ENCODE measurements around the gene ANP32A.

ANP32A gene

DNA sequence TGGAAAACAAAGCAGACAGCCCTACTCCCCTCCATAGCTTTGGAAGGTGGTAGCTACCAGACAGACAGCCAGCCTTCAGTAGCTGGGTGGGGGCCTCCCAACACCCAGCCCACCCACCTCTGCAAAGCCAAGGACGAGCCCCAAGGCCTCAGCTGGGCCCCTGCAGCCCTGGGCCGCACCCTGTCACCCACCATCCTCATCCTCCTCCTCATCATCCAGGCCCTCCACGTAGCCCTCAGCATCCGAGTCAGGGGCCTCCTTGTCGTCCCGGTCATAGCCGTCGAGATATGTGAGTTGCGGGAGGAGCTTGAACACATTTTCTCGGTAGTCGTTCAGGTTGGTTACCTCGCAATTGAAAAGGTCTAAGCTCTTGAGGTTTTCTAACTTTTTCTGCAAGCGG is 36.5 kb downstream of the ANP32A start:
- in situ Hi-C loops (cut with HindIII; ENCODE audit: low sequenced_read_pairs) = no loop called here

DNA sequence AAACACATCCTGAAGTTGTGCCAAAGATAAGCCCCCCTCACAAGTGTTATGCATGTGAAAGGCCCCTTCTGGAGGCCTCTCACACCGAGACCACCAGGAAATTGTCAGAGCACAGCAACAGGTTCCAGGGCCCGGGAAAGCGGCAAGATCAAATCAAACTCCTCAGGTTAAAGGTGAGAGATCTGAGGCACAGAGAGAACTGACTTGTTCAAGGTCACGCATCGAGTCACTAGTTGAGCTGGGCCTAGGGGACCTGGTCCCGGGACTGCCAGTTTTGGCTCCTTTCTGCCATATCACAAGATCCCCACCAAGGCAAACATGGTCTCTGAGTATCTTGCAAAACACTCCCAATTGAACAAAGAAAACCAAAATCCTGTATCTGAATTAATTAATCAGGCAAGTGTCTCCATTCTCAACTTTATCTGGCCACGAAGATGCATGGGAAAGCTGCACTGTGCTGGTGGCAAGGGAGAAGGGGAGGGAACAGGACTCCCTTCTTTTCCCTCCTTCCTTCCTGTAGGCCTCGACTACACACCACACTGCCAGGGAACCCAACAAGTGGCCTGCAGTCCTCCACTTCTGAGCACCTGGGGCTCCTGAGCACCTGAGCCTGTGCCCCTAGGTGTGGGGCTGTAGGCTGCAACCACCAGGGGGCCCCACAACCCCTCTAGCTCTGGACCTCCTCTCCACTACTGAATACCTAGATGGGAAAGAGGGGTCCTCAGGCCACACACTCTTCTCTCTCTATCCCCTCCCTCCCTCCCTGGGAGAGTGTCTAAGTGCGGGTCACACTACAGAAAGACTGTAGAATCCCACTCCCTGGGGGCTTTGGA is 37.3 kb downstream of the ANP32A start:
- in situ Hi-C loops (cut with HindIII; ENCODE audit: low sequenced_read_pairs) = no loop called here

DNA sequence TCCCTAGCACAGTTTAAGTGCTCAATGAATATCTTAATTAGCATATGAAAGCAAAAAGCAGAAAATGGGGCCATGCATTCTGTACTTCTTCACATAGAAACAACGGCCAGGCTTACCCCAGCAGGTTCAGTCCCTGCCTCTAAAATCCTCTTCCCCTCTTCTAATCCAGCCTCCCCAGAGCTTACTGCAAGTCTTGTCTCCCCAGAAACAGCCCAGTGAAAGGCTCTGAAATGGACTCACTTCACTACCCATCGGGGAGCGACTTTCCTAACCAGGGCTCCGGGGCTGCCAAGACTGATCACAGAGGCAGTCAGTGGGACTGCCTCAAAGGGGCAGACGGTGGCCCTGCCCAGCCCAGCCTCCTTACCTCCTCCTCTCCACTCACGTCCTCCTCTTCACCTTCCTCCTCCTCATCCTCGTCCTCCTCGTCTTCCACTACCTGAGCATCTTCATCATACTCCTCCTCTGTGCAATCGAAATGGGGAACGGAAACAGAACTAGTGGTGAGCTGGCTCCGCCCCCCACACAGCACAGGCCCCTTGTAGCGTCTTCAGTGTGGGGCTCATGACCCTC is 38.0 kb downstream of the ANP32A start:
- in situ Hi-C loops (cut with HindIII; ENCODE audit: low sequenced_read_pairs) = no loop called here

DNA sequence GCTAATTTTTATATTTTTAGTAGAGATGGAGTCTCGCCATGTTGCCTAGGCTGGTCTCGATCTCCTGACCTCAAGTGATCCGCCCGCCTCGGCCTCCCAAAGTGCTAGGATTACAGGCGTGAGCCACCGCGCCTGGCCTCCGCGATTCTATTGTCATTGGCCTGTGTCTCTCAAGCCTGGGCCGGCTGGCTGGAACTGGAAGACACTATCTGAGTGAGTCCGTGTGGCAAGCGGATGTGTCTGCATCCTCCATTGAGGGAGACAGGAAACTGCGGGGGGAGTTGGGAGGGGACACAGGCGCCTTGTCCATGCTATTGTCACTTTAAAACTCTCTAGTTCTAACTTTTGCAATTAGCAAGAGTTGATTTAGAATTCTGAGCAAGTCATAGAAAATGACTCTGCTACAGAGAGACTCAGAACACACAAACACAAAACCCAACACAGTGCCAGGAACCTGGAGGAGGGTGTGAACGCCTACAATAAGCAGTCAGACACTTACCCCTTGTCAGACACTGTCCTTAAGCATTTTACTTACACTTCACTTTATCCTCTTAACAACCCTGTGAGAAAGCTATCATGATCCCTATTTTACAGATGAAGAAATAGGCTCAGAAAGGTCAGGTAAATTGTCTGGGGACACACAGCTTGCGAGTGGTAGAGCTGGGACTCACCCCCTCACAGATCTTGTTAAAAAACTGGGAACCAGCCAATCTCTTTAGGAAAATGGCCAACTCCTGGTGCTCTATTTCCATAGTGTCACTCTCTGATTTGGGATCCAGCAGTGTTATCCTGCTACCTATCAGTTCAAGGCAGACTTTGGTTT is 38.7 kb downstream of the ANP32A start:
- in situ Hi-C loops (cut with HindIII; ENCODE audit: low sequenced_read_pairs) = no loop called here

DNA sequence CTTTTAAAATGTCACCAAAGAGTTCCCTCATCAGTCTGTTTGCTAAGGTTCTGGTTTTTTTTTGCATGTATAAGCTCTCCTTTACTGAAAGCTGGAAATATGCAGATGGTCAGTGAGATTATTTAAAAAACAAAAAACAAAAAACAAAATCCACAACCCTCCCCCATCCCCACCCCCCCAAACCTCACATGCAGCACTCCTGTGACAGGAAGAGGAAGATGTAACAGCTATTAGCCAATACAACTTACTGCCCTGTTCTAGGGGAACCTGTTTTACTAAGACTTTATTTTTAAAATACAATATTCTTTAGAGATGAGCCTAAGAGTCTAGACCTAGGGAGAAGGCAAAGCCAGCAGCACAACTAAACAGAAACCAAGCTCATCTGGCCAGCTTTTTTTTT is 39.5 kb downstream of the ANP32A start:
- in situ Hi-C loops (cut with HindIII; ENCODE audit: low sequenced_read_pairs) = no loop called here

DNA sequence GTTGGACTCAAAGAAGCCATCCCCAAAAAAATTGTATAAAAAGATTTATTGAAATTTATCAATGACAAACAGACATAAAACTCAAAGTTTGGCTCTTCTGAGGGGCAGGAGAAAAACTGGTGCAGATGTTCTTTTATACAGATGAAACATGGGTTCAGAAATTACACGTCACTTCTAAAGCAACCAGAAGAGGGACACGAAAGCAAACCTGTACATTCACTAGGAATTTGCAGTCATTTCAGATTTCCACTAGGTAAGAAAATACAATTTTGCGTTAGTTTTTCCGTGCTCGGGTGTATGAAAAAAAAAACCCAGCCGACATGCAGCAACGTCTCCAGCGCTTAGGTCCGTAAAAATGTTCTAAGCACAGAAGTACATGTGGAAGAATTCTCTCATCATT is 41.8 kb downstream of the ANP32A start:
- in situ Hi-C loops (cut with HindIII; ENCODE audit: low sequenced_read_pairs) = no loop called here

DNA sequence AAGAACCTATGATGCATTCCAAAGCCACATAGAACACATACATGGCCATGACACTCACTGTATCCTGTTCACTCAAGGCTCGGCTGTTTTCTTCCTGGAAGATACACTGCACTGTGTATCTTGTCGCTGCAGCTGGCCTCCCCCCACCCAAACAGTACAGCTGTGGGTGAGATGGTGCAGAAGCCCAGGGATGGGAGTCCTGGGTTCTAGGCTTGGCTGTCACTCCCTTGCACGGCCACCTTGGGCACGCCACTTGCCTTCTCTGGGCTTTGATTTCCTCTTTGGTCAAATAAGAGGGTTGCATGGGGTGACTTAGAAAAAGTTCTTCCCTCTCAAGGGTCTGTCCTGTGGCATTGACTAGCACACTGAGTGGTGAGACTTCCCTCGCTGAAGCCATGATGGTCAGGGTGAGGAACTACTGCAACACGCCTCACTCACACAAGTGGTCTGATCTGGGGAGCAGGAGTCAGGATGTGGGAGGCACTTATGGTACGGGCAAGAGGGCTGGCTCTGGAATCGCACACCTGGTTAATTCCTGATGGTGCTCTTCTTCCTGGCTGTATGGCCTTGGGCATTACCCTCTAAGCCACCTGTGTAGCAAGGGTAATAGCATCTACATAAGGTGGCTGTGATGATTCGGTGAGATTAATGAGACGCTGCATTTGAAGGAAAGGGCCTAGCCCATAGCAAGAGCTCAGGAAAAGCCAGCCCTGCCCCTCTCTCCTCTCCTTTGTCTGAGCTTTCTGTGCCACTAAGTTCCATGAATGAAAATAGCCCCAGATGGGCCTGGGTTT is 44.0 kb downstream of the ANP32A start:
- in situ Hi-C loops (cut with HindIII; ENCODE audit: low sequenced_read_pairs) = no loop called here

DNA sequence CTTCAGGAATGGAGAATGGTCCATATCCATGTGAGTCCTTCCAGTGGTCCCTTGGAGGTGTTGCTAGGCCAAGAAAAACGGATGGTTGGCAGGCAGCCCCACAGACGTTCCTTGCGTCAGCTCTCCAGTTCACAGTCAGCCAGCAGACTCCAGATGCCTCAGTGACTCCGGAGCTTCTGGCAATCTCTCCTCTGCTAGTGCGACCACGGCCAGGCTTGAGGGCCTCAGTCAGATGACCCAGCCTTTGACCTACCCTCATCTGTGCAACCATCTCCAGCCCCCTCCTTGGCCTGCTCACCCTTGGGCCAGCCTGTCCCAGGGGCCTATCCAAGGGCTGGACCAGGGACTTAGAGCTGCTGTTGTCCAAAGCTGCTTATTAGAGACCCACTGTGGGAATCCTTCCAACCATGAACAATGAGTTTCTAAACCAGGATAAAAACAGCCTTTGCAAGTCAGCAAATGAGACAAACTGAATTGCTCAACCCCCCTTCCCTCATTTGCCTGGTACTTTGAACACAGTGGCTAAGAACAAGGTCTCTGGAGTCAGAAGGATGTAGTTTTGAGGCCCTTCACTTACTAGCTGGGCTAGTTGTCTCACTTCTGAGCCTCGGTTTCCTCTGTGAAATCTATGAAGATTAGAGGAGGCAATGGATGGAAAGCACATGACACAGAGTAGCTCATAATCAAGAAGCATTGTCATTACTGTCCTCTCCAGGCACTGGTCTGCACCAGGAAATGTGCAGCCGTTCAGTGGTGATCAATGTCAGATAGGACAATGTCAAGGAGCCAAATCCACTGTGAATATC is 44.8 kb downstream of the ANP32A start:
- in situ Hi-C loops (cut with HindIII; ENCODE audit: low sequenced_read_pairs) = no loop called here

DNA sequence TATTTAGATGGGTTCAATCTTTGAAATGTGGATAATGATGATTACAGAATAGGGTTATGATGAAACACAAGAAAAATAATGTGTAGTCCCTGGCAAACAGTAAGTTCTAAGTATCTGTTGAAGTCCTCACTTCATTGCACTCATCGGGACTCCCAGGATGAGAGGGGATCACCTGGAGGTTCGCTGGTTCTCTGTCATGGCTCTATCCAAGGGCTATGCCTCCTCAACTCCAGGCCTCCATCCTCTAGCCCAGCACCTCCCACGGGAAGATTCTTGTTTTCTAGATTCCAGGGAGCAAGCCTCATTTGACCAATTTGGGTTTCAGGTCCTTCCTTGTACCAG is 45.5 kb downstream of the ANP32A start:
- in situ Hi-C loops (cut with HindIII; ENCODE audit: low sequenced_read_pairs) = no loop called here

DNA sequence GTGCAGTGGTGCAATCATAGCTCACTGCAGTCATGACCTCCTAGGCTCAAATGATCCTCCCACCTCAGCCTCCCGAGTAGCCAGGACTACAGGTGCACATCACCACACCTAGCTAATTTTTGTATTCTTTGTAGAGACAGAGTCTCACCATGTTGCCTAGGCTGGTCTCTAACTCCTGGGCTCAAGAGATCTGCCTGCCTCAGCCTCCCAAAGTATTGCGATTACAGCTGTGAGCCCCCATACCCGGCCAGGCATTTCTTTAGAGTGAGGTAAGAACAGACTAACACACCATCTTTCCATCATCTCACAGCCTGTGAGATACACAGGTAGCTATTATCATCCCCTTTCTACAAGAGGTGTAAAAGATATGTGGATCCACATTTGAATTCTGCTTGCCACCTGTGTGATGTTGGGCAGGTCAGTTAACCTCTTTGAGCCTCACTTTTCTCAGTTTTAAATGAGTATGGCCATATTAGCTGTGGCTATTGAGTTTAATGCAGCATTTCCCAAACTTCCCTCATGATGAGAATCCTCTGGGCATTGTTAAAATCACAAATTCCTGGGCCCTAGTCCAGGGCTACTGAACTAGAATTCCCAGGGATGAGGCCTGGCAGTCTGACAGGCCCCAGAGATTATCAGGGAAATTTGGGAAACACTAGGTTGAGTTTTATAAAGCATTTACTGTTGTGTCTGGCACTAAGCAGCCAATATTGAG is 46.0 kb downstream of the ANP32A start:
- in situ Hi-C loops (cut with HindIII; ENCODE audit: low sequenced_read_pairs) = no loop called here

DNA sequence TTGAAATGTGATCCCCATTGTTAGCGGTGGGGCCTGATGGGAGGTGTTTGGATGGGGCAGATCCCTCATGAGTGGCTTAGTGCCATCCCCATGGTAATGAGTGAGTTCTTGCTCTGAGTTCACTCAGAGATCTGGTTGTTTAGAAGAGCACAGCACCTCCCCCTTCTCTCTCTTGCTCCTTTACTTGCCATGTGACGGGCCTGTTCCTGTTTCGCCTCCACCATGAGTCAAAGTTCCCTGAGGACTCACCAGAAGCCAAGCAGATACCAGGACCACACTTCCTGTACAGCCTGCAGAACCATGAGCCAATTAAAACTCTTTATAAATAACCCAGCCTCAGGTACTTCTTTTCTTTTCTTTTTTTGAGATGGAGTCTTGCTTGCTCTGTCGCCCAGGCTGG is 46.6 kb downstream of the ANP32A start:
- in situ Hi-C loops (cut with HindIII; ENCODE audit: low sequenced_read_pairs) = no loop called here

DNA sequence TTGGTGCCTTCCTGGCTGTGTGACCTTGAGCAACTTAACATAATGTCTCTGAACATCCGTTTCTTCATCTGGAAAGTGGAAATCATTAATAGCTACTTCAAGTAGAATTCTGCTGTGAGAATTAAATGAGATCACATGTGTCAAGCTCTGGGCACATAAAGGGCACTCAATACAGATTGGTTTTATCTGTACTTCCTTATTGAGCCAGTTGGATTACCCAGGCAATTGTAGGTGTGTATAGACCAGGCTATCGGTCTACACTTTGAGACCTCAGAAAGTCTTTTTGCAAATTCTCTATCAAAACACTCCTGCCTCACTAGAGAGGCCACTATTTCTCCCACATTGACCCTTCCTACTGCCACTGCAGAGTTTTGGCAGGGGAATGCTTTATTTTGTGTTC is 47.7 kb downstream of the ANP32A start:
- in situ Hi-C loops (cut with HindIII; ENCODE audit: low sequenced_read_pairs) = no loop called here

DNA sequence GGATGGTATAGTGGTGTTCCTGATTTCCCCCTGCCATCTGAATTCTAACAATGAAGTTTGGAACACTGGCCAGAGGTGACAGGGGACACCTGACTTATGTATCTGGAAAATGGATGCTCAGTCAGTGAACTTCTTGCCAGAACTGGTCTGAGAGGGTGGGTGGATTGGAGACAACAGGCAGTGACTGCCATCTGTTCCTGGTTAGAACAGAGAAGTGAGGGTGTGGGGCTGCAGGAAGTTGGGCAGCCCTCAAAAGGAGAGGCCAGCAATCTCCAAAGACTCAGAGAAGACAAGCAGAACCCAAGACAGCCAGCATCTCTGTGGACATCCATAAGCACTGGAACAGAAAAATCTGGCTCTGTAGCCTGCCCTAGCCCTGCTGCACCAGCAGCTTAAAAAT is 50.5 kb downstream of the ANP32A start:
- in situ Hi-C loops (cut with HindIII; ENCODE audit: low sequenced_read_pairs) = no loop called here

DNA sequence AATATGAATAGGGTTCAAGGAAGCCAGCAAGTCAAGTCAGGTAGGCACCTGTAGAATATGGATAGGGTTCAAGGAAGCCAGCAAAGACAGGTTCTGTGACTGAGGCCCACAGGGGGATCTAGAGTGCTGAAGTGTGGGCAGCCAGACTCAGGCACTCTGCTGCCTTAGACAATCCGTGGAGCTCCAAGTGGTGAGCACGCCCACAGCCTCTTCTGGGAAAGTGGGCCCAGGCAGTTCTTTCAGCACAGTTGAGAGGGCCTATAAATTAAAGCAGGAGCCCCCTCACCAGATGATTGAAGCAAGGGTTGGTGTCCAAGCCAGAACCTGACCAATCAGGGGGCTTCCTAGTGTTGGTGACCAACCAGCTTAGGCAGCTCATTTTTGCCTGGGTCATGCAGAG is 51.0 kb downstream of the ANP32A start:
- in situ Hi-C loops (cut with HindIII; ENCODE audit: low sequenced_read_pairs) = no loop called here

DNA sequence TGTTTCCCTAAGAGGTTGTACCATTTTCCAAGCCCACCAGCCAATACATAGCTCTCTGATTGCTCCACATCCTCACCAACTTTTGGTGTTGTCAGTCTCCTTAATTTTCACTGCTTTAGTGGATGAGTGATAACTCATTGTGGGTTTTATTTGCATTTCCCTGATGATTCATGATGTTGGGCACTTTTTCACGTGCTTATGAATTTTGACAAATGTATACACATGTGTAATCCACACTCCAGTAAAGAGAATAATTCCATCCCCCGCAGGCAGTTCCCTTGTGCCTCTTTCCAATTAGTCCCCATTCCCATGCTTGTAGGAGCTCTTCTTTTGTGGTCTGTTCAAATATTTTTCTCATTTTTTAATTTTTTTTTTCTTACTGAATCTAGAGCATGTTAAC is 52.4 kb downstream of the ANP32A start:
- in situ Hi-C loops (cut with HindIII; ENCODE audit: low sequenced_read_pairs) = no loop called here

DNA sequence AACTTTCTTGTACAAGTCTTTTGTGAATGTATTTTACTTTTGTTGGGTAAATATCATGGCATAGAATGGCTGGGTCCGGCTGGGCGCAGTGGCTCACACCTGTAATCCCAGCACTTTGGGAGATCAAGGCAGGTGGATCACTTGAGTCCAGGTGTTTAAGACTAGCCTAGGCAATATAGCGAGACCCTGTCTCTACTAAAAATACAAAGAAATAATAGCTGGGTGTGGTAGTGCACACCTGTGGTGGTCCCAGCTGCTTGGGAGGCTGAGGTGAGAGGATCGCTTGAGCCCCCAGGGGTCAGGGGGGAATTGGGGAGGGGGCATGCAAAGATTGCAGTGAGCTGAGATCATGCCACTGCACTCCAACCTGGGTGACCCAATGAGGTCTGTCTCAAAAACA is 52.9 kb downstream of the ANP32A start:
- in situ Hi-C loops (cut with HindIII; ENCODE audit: low sequenced_read_pairs) = no loop called here

DNA sequence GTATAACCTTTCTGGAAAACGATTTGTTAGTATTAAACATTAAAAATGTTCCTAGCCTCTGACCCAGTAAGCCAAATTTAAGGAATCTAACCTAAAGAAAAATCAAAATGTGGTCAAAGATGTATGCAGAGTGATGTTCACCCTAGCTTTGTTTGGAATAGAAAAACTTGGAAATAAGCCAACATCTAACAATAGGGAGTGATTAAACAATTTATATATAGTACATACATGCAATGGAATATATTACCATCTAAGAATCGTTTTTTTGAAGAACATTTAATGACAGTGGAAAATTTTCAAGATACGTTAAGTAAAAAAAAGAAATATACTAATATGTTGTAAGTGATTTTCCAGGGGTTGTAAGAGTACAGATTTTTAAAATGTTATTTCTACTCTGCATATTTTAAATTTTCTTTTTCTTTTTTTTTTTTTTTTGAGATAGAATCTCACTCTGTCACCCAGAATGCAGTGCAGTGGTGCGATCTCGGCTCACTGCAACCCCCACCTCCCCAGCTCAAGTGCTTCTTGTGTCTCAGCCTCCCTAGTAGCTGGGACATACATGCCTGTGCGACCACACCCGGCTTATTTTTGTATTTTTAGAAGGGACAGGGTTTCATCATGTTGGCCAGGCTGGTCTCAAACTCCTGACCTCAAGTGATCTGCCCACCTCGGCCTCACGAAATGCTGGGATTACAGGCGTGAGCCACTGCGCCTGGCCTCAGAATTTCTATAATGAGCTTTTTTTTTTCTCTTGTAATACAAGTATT is 54.9 kb downstream of the ANP32A start:
- in situ Hi-C loops (cut with HindIII; ENCODE audit: low sequenced_read_pairs) = no loop called here

DNA sequence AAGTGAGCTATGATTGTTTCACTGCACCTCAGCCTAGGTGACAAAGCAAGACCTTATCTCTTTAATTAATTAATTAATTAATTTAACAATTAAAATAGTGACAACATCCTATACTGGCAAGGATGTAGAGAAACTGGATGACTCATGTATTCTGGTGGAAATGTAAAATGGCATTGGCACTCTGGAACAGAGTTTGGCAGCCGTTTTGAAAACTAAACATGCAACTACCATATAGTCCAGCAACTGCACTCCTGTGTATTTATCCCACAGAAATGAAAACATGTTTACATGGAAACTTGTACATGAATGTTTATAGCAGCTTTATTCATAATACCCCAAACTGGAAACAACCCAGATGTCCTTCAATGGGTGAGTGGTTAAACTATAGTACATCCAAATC is 56.6 kb downstream of the ANP32A start:
- in situ Hi-C loops (cut with HindIII; ENCODE audit: low sequenced_read_pairs) = no loop called here

DNA sequence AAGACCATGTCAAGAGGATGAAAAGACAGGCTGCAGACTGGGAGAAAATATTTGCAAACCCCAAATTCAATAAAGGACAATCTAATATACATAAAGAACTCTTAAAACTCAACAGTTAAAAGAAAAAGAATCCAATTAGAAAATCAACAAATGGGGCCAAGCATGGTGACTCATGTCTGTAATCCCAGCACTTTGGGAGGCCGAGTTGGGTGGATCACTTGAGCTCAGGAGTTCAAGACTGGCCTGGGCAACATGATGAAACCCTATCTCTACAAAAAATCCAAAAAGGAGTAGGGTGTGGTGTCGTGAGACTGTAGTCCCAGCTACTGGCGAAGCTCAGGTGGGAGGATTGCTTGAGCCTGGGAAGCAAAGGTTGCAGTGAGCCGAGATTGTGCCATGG is 57.6 kb downstream of the ANP32A start:
- in situ Hi-C loops (cut with HindIII; ENCODE audit: low sequenced_read_pairs) = no loop called here
